ENCODE results near the gene FBXL16. TPM values are rescaled to one million over a fixed set of nuclear protein-coding genes. Genes with fewer than 3 reads are reported as not detected.
"Not testable (repeated sequence)": the region's sequence is repeated elsewhere in the genome, so short reads cannot be mapped to it uniquely, and the experiment has no call there.

The FBXL16 gene, protein sequence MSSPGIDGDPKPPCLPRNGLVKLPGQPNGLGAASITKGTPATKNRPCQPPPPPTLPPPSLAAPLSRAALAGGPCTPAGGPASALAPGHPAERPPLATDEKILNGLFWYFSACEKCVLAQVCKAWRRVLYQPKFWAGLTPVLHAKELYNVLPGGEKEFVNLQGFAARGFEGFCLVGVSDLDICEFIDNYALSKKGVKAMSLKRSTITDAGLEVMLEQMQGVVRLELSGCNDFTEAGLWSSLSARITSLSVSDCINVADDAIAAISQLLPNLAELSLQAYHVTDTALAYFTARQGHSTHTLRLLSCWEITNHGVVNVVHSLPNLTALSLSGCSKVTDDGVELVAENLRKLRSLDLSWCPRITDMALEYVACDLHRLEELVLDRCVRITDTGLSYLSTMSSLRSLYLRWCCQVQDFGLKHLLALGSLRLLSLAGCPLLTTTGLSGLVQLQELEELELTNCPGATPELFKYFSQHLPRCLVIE
- 1 to 10 TPM in 4 of 6 donors, under 1 TPM in 2; 0.60 to 2.8 (median 1.7) TPM for total RNA-seq
- polyA plus RNA-seq = 10 to 100 TPM in 1 of 2 donors, 1 to 10 TPM in 1; 4.8 to 17.7 TPM

DNA sequence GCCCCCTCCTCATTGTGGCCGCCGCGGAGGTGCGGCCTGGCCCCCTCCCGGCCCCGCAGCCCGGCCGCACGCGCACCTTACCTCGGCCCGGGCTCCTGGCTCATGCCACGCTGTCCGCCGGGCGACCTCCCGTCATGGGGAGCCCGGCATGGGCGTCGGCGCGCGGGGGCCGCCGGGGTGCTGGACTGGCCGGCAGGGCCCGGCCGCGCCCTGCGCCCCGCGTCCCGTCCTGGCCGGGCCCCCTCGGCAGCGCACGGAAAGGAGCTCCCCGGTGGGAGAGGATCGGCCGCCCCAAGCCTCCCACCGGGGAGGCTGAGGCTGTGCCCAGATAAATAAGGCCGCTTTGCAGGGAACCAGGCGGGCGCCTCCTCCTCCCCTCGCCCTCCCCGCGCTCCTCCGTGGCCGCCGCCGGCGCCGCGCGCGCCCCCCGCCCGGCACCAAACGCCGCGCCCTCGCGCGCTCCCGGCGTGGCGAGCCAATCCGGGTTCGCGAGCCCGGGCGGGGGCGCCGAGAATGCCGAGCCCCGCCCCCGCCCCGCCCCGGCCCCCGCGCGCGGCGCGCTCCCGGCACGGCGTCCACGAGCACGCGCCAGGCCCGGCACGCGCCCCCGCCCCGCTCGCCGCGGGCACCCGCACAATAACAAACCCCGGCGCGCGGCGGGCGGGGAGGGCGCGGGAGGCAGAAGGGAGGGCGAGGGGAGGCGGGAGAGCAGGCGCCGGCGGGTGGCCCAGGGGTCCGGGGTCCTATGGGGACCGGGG is at the start of gene FBXL16:
TSS of gene FBXL16 (minus strand) at position 371 of the 758 bp plus-strand sequence. CDS start 8,396 bp downstream, outside the sequence.
- H3K9me3 ChIP-seq = no peaks in the 10 kb centered on the region
- H3K4me1 ChIP-seq = no peaks in the 10 kb centered on the region
- 1% methylated on average over 32 to 114 of the region's 115 CpGs for WGBS, 2 donors
- peak in 3 of 4 donors; percentile 4 to 33 (median 28) for ATAC-seq
- intact Hi-C loops (cut with DNase I) = loop anchor here in 1 of 3 donors (10.0 kb wide), 1 partner anchor 79 kb away; the partner anchor contains the start of genes CHTF18 and RPUSD1
- H3K27ac ChIP-seq = no peak within 1 kb of the TSS
- no peak for TF ChIP-seq CTCF (IDR thresholded peaks at IDR 0.05)
- FAIRE-seq = no peak
- DNase-seq = no peak
- no peaks in the 10 kb centered on the region for H3K36me3 ChIP-seq
- peak within 1 kb of the TSS in 1 of 4 donors; percentile 4 for H3K4me3 ChIP-seq
- H3K27me3 ChIP-seq = peaks cover 0 to 39% (median 11%) of the 10 kb centered on the region in 4 donors

GRCh38 chr16:754656-755055 is 49.1 kb upstream of the FBXL16 start:
- H3K27ac ChIP-seq = no peak overlapping the region
- ATAC-seq (peak in 2 of 4 donors; percentile 51 to 55), DNase-seq (no peak), FAIRE-seq (no peak)
- H3K4me3 ChIP-seq = no peak overlapping the region
- no peaks in the 10 kb centered on the region for H3K27me3 ChIP-seq
- no peak for TF ChIP-seq CTCF (IDR thresholded peaks at IDR 0.05)
- intact Hi-C loops (cut with DNase I) = no loop called here
- no peaks in the 10 kb centered on the region for H3K4me1 ChIP-seq
- no peaks in the 10 kb centered on the region for H3K9me3 ChIP-seq
- WGBS, 2 donors = 40 to 47% methylated on average over 11 of the region's 11 CpGs
- no peaks in the 10 kb centered on the region for H3K36me3 ChIP-seq

DNA sequence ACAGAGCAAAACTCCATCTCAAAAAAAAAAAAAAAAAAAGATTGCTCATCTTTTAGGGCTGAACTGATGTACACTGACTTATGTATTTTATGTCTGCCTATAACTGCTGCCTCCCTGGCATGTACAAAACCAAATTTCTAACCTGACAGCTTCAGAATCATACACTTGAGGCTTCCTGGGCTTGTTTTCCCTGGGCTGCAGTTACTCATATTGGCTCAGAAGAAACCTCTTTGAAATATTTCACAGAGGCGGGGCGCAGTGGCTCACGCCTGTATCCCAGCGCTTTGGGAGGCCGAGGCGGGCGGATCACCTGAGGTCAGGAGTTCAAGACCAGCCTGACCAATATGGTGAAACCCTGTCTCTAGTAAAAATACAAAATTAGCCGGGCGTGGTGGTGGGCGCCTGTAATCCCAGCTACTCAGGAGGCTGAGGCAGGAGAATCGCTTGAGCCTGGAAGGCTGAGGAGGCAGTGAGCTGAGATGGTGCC is 48.6 kb upstream of the FBXL16 start:
- 69 to 81% methylated on average over 11 of the region's 11 CpGs for WGBS, 2 donors
- intact Hi-C loops (cut with DNase I); H3K9me3 ChIP-seq; H3K27me3 ChIP-seq; H3K4me1 ChIP-seq; H3K27ac ChIP-seq; FAIRE-seq; DNase-seq; H3K36me3 ChIP-seq; H3K4me3 ChIP-seq; ATAC-seq: not testable (repeated sequence)

DNA sequence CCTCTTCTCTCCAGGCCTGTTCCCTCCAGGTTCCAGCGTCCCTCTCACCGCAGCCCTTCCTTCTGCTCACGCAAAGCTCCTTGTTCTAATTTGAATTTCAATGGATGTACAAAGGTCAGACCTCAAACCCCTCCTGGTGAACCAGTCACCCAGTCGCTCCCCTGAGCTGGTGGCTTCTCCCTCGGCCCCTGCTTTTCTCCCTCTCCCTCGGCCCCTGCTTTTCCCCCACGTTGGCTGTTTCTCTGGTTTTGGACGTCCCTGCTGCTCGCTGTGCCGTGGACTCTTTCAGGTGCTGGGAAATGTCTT is 46.4 kb upstream of the FBXL16 start:
- H3K27ac ChIP-seq = no peak overlapping the region
- DNase-seq = no peak
- no peaks in the 10 kb centered on the region for H3K27me3 ChIP-seq
- H3K36me3 ChIP-seq = no peaks in the 10 kb centered on the region
- FAIRE-seq = no peak
- no peaks in the 10 kb centered on the region for H3K4me1 ChIP-seq
- WGBS, 2 donors = 8 to 9% methylated on average over 10 of the region's 10 CpGs
- ATAC-seq = no peak
- intact Hi-C loops (cut with DNase I) = no loop called here
- no peak for TF ChIP-seq CTCF (IDR thresholded peaks at IDR 0.05)
- no peaks in the 10 kb centered on the region for H3K9me3 ChIP-seq
- no peak overlapping the region for H3K4me3 ChIP-seq
